Endodermal cell (in vitro differentiated cells): ENCODE measurements around the gene VAMP4. TPM values are rescaled to one million over a fixed set of nuclear protein-coding genes. Genes with fewer than 3 reads are reported as not detected.
"Not testable (repeated sequence)": the region's sequence is repeated elsewhere in the genome, so short reads cannot be mapped to it uniquely, and the experiment has no call there.

Experiments used
- DNase-seq: peaks from one replicate; pipeline ENCODE4 v3.0.0-alpha.2; 2017
- H3K27ac ChIP-seq: 2 replicates; pipeline ENCODE4 v1.5.1; 2013; ENCODE audit warnings: mild to moderate bottlenecking, low read depth, low read length, moderate library complexity
- H3K27me3 ChIP-seq: 2 replicates; pipeline ENCODE4 v1.6.1; 2013; ENCODE audit warnings: mild to moderate bottlenecking, low read length, moderate library complexity; ENCODE audit not compliant: insufficient read depth, control insufficient read depth, poor library complexity, severe bottlenecking
- H3K36me3 ChIP-seq: 2 replicates; pipeline ENCODE4 v1.7.0; 2013; ENCODE audit warnings: mild to moderate bottlenecking, low read length, moderate library complexity; ENCODE audit not compliant: control insufficient read depth, insufficient read depth
- H3K4me1 ChIP-seq: one replicate; pipeline ENCODE4 v1.7.0; 2013; ENCODE audit warnings: low read length; ENCODE audit not compliant: control insufficient read depth, insufficient read depth
- H3K4me3 ChIP-seq: 2 replicates; pipeline ENCODE4 v1.5.1; 2013; ENCODE audit warnings: mild to moderate bottlenecking, low read length, moderate library complexity
- H3K9ac ChIP-seq: 2 replicates; pipeline ENCODE4 v1.6.1; 2013; ENCODE audit warnings: mild to moderate bottlenecking, low read length, moderate library complexity; ENCODE audit not compliant: poor library complexity, severe bottlenecking; ENCODE audit errors: extremely low read depth
- H3K9me3 ChIP-seq: 2 replicates; pipeline ENCODE4 v1.6.1; 2013; ENCODE audit warnings: mild to moderate bottlenecking, low read length, moderate library complexity; ENCODE audit not compliant: control insufficient read depth
- H3K27ac Mint-ChIP-seq: 2 replicates; pipeline ENCODE4 v1.8.0; 2020; ENCODE audit warnings: mixed read lengths
- H3K27me3 Mint-ChIP-seq: 2 replicates; pipeline ENCODE4 v1.8.0; 2021; ENCODE audit warnings: mild to moderate bottlenecking, mixed read lengths; ENCODE audit not compliant: insufficient read depth
- H3K36me3 Mint-ChIP-seq: 2 replicates; pipeline ENCODE4 v1.8.0; 2020; ENCODE audit warnings: low read depth, mixed read lengths
- H3K4me1 Mint-ChIP-seq: 2 replicates; pipeline ENCODE4 v1.8.0; 2020; ENCODE audit warnings: mixed read lengths
- H3K4me3 Mint-ChIP-seq: 2 replicates; pipeline ENCODE4 v1.8.0; 2020; ENCODE audit warnings: mild to moderate bottlenecking, moderate library complexity, mixed read lengths
- H3K9me3 Mint-ChIP-seq: 2 replicates; pipeline ENCODE4 v1.8.0; 2020; ENCODE audit warnings: mild to moderate bottlenecking, mixed read lengths
- CTCF ChIP-seq: fragments of 200-600 bp; sonication (generic); conservative IDR thresholded peaks from 2 replicates; pipeline ENCODE4 v1.5.0; 2021; ENCODE audit warnings: antibody characterized with exemption, mild to moderate bottlenecking
- WGBS, 2 experiments: methylation state at CpG; one replicate each; pipeline versions ENCODE4 v1.1.5 to v1.1.7; 2013; ENCODE audit warnings: missing lambda C conversion rate in 2 of 2, mixed read lengths in 1 of 2; ENCODE audit not compliant: insufficient coverage in 1 of 2, insufficient read length in 1 of 2; 5-methylcytosine and 5-hydroxymethylcytosine counted together
- total RNA-seq, 2 donors: library from RNA; stranded (reverse); fragmentation: NEBNext Ultra II Directional in 1 of 2; extraction: Animal tissue kit (Norgen Biotek cat#: 25700) in 1 of 2; gene quantifications; 2 replicates in 1 of 2; 3 replicates in 1 of 2; pipeline ENCODE4 v1.2.1, GENCODE V29; 2021

VAMP4 gene
- total RNA-seq, 2 donors from 2014 or later = 6.2 to 6.9 TPM

GRCh38 chr1:171727778-171728177 is 14.1 kb downstream of the VAMP4 start:
- H3K9me3 ChIP-seq = peaks cover 13% of the 10 kb centered on the region
- TF ChIP-seq CTCF = no peak

GRCh38 chr1:171723180-171723579 is 18.7 kb downstream of the VAMP4 start:
- 88 to 93% methylated on average over 3 to 4 of the region's 4 CpGs for WGBS, 2 experiments
- not testable (repeated sequence) for DNase-seq, H3K4me1 ChIP-seq

More at GRCh38 chr1:171727778-171728177, 14.1 kb downstream of the VAMP4 start:
- Mint-ChIP-seq H3K27ac (no peak overlapping the region), H3K4me1 (no peaks in the 10 kb centered on the region), H3K36me3 (peaks cover 47% of the 10 kb centered on the region), H3K4me3 (no peak overlapping the region), H3K9me3 (peaks cover 28% of the 10 kb centered on the region), H3K27me3 (no peaks in the 10 kb centered on the region)
- H3K27ac ChIP-seq = no peak overlapping the region
- DNase-seq = no peak
- H3K27me3 ChIP-seq = no peaks in the 10 kb centered on the region
- H3K4me1 ChIP-seq = no peaks in the 10 kb centered on the region
- WGBS, 2 experiments = 95 to 100% methylated on average over 1 to 3 of the region's 3 CpGs
- H3K9ac ChIP-seq = no peak overlapping the region
- peaks cover 13% of the 10 kb centered on the region for H3K36me3 ChIP-seq
- H3K4me3 ChIP-seq = no peak overlapping the region

GRCh38 chr1:171718848-171719247 is 23.0 kb downstream of the VAMP4 start:
- H3K9me3 ChIP-seq = peaks cover 13% of the 10 kb centered on the region
- DNase-seq = no peak

More at GRCh38 chr1:171723180-171723579, 18.7 kb downstream of the VAMP4 start:
- Mint-ChIP-seq H3K36me3 (peaks cover 49% of the 10 kb centered on the region), H3K9me3 (peaks cover 46% of the 10 kb centered on the region)
- peaks cover 11% of the 10 kb centered on the region for H3K36me3 ChIP-seq
- H3K9ac ChIP-seq, H3K27ac Mint-ChIP-seq, H3K4me1 Mint-ChIP-seq, H3K4me3 ChIP-seq, H3K4me3 Mint-ChIP-seq, H3K27me3 Mint-ChIP-seq, H3K27ac ChIP-seq, H3K27me3 ChIP-seq: not testable (repeated sequence)
- peaks cover 15% of the 10 kb centered on the region for H3K9me3 ChIP-seq

More at GRCh38 chr1:171718848-171719247, 23.0 kb downstream of the VAMP4 start:
- WGBS, 2 experiments = 80 to 97% methylated on average over 1 of the region's 1 CpG
- peaks cover 14% of the 10 kb centered on the region for H3K36me3 Mint-ChIP-seq
- no peak overlapping the region for H3K27ac ChIP-seq
- H3K36me3 ChIP-seq = no peaks in the 10 kb centered on the region
- no peaks in the 10 kb centered on the region for H3K4me1 Mint-ChIP-seq
- H3K4me3 Mint-ChIP-seq = no peak overlapping the region
- no peak overlapping the region for H3K4me3 ChIP-seq
- no peak overlapping the region for H3K9ac ChIP-seq
- peaks cover 29% of the 10 kb centered on the region for H3K9me3 Mint-ChIP-seq
- no peaks in the 10 kb centered on the region for H3K27me3 ChIP-seq
- H3K27me3 Mint-ChIP-seq = no peaks in the 10 kb centered on the region
- no peaks in the 10 kb centered on the region for H3K4me1 ChIP-seq
- H3K27ac Mint-ChIP-seq = no peak overlapping the region
- no peak for TF ChIP-seq CTCF
